Measurements from ENCODE around the gene SATL1. TPM values are rescaled to one million over a fixed set of nuclear protein-coding genes. Genes with fewer than 3 reads are reported as not detected.
A peak's percentile ranks its signal among the peaks of the same experiment; 100 is the strongest.
"Not testable (repeated sequence)": the region's sequence is repeated elsewhere in the genome, so short reads cannot be mapped to it uniquely, and the experiment has no call there.

The SATL1 gene
- polyA plus RNA-seq, 1 donor: 0.43 TPM

- DNase-seq: no peak
These were observed 135.4 kb downstream of the SATL1 start for GRCh38 chrX:85108165-85108564.

DNA sequence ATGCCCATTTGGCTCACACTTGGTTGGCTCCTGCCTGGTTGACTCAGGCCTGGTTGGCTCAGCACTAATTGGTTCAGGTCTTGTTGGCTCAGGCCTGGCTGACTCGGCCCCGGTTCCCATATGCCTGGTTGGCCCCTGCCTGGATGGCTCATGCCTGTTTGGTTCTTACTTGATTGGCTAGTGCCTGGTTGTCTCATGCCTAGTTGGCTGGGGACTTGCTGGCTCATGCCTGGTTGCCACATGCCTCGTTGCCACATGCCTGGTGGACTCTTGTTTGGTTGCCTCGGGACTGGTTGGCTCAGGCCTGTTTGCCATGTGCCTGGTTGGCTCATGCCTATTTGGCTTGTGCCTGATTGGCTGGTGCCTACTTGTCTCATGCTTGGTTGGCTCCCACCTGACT is 136.2 kb downstream of the SATL1 start:
- no peak for DNase-seq

- DNase-seq: no peak
These were observed 154.2 kb downstream of the SATL1 start for GRCh38 chrX:85089321-85089840.

GRCh38 chrX:85084770-85085393 is 158.7 kb downstream of the SATL1 start:
- DNase-seq: peak; percentile 5

- not testable (repeated sequence) for DNase-seq
These were observed 166.3 kb downstream of the SATL1 start for GRCh38 chrX:85077247-85077646.

DNA sequence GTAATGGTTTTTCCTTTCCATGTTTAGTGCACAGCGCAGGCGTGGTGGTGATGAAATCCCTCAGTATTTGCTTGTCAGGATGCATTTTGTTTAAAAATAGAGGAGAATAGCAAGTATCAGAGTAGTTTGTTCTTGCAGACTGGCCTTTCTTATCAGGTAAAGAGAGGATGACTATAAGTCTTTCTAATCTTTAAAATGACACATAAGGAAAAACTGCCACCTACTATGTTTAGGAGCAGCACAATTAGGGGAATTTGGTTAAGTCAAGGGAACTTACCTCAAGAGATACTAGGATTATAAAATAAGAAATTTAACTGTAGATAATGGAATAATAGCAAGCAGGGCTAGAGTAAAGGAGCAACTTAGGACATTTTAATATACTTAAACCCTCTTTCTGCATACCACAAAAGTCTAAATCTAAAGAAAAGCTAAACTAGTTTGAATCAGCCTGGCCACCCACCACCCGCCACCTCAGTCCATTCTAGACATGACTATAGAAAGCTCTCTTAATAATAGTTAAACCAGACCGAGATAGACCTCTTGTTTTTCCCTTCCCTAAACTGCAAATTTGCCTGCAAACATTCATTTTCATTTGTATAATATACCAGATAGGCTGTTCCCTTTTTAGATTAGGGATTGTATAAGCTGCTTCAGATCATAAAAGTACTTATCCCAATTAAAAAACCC is 177.9 kb downstream of the SATL1 start:
- no peak for DNase-seq

GRCh38 chrX:85052636-85053343 is 190.8 kb downstream of the SATL1 start:
- peak; percentile 6 for DNase-seq

DNA sequence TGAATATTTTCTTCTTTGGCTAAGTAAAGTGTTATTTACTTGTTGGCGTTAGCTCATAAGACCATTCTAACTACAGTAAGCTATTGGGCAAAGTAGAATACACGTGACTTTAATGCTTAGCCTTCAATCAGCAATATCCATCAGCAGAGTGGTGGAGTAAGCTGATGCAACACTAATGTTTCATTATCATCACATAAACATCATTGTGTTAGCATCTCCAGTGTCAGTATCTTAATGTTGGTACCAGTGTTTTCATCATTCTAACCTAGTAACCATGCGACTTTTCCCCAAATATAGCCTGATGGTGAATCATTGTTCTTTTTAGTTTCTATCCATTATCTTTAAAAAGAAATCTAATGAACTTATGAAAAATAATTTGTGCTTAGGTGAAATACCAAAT is 191.4 kb downstream of the SATL1 start:
- no peak for DNase-seq

DNA sequence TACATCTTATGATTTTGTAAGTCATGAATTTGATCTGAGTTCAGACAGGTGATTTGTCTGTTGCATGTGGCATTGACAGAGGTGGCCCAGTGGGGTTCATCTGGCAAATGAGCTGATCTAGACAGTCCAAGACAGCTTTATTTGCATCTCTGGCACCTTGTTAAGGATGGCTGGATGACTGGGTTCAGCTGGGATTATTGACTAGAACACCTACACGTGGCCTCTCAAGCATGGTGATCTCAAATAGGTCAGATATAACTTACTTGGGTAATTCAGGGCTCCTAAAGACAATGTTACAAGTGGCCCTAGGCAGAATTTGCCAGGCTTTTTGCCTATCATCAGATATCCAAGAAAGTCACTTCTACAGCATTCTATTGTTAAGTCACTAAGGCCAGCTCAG is 192.0 kb downstream of the SATL1 start:
- no peak for DNase-seq

Other genes with a start within 250 kb of the SATL1 start
- 13.6 TPM for gene APOOL, start 239.9 kb downstream of the SATL1 start, polyA plus RNA-seq (ENCODE audit: insufficient read length)
- 26.4 TPM for gene ZNF711, start 212 bp upstream of the SATL1 start, polyA plus RNA-seq (ENCODE audit: insufficient read length)
- 0.23 TPM for gene POF1B, start 135.9 kb upstream of the SATL1 start, polyA plus RNA-seq (ENCODE audit: insufficient read length)